A549 treated with CpdA at 1 μM for 4 hours (cell line): ENCODE measurements around the gene KDSR. TPM values are rescaled to one million over a fixed set of nuclear protein-coding genes. Genes with fewer than 3 reads are reported as not detected.

Experiments used
- total RNA-seq: library from RNA; stranded (reverse); fragments of 200-300 nt; extraction: Qiagen RNA extraction; gene quantifications from 5 replicates; pipeline ENCODE4 v1.2.3, GENCODE V29; 2022; ENCODE audit warnings: low read depth

Gene KDSR, protein sequence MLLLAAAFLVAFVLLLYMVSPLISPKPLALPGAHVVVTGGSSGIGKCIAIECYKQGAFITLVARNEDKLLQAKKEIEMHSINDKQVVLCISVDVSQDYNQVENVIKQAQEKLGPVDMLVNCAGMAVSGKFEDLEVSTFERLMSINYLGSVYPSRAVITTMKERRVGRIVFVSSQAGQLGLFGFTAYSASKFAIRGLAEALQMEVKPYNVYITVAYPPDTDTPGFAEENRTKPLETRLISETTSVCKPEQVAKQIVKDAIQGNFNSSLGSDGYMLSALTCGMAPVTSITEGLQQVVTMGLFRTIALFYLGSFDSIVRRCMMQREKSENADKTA
- 35.9 to 46.2 TPM (median 37.6 TPM) in 5 replicates for total RNA-seq

DNA sequence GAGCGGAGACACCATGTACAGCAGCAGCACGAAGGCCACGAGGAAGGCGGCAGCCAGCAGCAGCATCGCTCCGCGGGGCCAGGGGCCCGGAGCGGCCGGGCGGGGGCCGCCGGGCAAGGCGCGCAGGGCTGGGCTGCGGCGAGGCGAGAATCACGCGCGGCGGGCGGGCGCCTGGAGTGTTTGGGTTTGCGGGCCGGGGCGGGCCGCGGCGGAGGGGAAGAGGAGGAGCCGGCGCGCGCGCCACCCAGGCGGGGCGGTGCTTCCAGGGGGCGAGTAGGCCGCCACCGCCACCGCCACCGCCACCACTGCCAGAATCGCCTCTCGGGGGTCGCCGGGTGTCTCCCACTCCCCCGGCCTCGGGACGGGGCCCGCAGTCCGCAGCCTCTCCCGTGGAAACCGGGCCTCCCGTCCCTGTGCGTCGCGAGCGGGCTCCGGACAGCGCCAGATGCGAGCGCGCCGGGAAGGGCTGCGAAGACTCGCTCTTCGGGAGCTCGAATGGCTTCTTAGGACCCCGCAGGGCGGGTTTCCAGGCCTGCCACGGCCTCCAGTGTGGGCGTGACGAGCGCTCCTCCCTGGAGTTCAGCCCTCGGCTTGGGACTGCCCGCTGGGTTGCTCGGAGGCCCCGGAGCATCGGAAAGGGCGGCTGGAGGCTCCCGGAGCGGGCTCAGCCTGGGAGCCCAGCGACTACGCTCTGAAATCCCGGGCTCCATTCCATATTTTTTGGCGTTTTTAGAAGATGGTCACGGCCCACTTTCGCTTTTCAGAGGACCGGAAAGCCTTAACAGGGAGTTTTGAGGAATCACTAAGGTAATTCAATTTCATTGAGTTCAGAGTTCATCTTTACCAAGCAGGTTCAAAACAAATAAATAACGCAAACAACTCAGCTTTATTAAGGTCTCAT, at the start of gene KDSR:
Gene KDSR (minus strand): TSS at position 154 of the 901 bp plus-strand sequence. CDS start 88 bp downstream, at position 66.

GRCh38 chr18:63319383-63320122, 47.5 kb downstream of the KDSR start, which contains the start of gene BCL2:
Gene BCL2 (minus strand): TSS chr18:63319769.

Other genes with a start within 250 kb of the KDSR start
- 0.52 to 0.73 TPM (median 0.58 TPM) in 5 replicates for gene BCL2, start 47.4 kb downstream of the KDSR start, total RNA-seq
- gene VPS4B, start 55.3 kb upstream of the KDSR start, total RNA-seq: 19.7 to 25.0 TPM (median 20.9 TPM) in 5 replicates
- 0.07 to 0.16 TPM (median 0.10 TPM) in 4 of 5 replicates, not detected in the other for gene SERPINB5, start 109.8 kb upstream of the KDSR start, total RNA-seq
- gene SERPINB12, start 175.2 kb upstream of the KDSR start, total RNA-seq: not detected in 5 replicates
- not detected in 5 replicates for gene SERPINB13, start 220.1 kb upstream of the KDSR start, total RNA-seq